ENCODE measurements around the gene SH3YL1.

DNA sequence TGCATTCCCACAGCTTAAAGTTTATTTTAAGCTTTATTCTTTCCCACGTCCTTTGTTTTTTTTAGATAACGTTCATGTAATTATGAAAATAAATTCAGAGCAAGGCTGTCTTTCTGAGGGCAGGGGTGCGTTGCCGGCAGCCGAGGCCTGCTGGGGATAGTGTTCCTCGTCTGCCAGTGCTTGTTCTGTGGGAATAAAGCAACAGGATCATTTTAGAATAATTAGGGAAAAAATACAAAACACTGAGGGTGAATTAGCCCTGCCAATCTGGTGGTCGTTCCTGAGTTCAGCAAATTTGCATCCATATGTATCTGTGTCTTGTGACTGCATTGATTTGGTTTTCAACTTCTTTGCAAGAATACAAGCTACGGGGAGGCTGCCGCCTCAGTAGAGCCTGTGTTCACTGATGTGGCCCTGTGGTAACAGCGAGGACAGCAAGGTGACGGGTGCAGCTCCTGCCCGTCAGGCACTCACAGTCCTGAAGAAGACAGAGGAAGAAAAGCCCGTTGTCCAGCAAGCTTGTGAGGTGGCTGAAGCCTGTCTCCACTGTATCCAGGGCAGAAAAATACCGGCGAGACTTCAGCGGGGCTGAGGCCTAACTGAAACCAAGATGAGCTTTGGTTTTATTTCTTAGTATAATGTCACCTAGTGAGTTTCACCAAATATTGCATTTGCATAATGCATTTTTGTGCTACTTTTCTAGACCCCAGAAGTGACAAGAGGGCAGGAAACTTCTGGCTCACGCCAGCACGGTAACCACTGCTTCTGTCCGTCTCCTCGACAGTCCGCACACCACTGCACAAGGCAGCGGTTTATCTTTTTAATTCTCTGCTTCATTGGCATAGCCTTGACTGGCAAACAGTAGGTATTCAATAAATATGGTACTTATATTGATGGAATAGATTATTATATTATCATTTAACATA is 64.5 kb downstream of the SH3YL1 start:
- TF ChIP-seq, protein P1, sequence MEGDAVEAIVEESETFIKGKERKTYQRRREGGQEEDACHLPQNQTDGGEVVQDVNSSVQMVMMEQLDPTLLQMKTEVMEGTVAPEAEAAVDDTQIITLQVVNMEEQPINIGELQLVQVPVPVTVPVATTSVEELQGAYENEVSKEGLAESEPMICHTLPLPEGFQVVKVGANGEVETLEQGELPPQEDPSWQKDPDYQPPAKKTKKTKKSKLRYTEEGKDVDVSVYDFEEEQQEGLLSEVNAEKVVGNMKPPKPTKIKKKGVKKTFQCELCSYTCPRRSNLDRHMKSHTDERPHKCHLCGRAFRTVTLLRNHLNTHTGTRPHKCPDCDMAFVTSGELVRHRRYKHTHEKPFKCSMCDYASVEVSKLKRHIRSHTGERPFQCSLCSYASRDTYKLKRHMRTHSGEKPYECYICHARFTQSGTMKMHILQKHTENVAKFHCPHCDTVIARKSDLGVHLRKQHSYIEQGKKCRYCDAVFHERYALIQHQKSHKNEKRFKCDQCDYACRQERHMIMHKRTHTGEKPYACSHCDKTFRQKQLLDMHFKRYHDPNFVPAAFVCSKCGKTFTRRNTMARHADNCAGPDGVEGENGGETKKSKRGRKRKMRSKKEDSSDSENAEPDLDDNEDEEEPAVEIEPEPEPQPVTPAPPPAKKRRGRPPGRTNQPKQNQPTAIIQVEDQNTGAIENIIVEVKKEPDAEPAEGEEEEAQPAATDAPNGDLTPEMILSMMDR (IDR thresholded peaks at IDR 0.05; ENCODE audit: low read length): no peak
- TF ChIP-seq EZH2phosphoT487 (IDR thresholded peaks at IDR 0.05; ENCODE audit: low read length): no peak
- TF ChIP-seq EZH2 (optimal IDR thresholded peaks at IDR 0.05; ENCODE audit: low read depth, low read length): no peak

Data from MM.1S (cell line).